Mucosa of stomach (tissue), 1 donor: ENCODE results near the gene CHADL.
"Not testable (repeated sequence)": the region's sequence is repeated elsewhere in the genome, so short reads cannot be mapped to it uniquely, and the experiment has no call there.

Experiments
- H3K27me3 ChIP-seq: one replicate; pipeline ENCODE4 v1.7.0; 2013; ENCODE audit warnings: mild to moderate bottlenecking, low read length; ENCODE audit not compliant: control insufficient read depth, insufficient read depth
- H3K36me3 ChIP-seq: one replicate; pipeline ENCODE4 v1.7.0; 2013; ENCODE audit warnings: low read length; ENCODE audit not compliant: control insufficient read depth, insufficient read depth
- H3K4me1 ChIP-seq: one replicate; pipeline ENCODE4 v1.7.0; 2013; ENCODE audit warnings: mild to moderate bottlenecking, low read length; ENCODE audit not compliant: control insufficient read depth, insufficient read depth
- H3K4me3 ChIP-seq: one replicate; pipeline ENCODE4 v1.7.0; 2013; ENCODE audit warnings: low read length
- H3K9ac ChIP-seq: one replicate; pipeline ENCODE4 v1.7.0; 2013; ENCODE audit warnings: mild to moderate bottlenecking, low read length, moderate library complexity
- H3K9me3 ChIP-seq: one replicate; pipeline ENCODE4 v1.7.0; 2013; ENCODE audit warnings: mild to moderate bottlenecking, low read length, moderate library complexity; ENCODE audit not compliant: control insufficient read depth
- donor health status: Pancreatic carcinoma.

CHADL gene

GRCh38 chr22:41197038-41197972 lies 43.4 kb downstream of the CHADL start:
- Histone ChIP-seq H3K4me1 (peaks cover 16% of the 10 kb centered on the region), H3K9ac (peak overlapping the region; percentile 68), H3K4me3 (peak overlapping the region; percentile 51), H3K9me3 (no peaks in the 10 kb centered on the region), H3K36me3 (no peaks in the 10 kb centered on the region), H3K27me3 (no peaks in the 10 kb centered on the region)

GRCh38 chr22:41193829-41194228 lies 46.9 kb downstream of the CHADL start:
- Histone ChIP-seq H3K27me3 (no peaks in the 10 kb centered on the region), H3K4me3 (no peak overlapping the region), H3K9ac (no peak overlapping the region), H3K9me3 (no peaks in the 10 kb centered on the region), H3K4me1 (peaks cover 11% of the 10 kb centered on the region), H3K36me3 (no peaks in the 10 kb centered on the region)

GRCh38 chr22:41191467-41191866 lies 49.3 kb downstream of the CHADL start:
- H3K4me3 ChIP-seq, result no peak overlapping the region
- H3K27me3 ChIP-seq, result no peaks in the 10 kb centered on the region
- no peak overlapping the region for H3K9ac ChIP-seq
- no peaks in the 10 kb centered on the region for H3K9me3 ChIP-seq
- H3K36me3 ChIP-seq, result no peaks in the 10 kb centered on the region
- peaks cover 4% of the 10 kb centered on the region for H3K4me1 ChIP-seq

GRCh38 chr22:41184679-41185078 lies 56.1 kb downstream of the CHADL start:
- no peaks in the 10 kb centered on the region for H3K36me3 ChIP-seq
- H3K27me3 ChIP-seq, result no peaks in the 10 kb centered on the region
- no peak overlapping the region for H3K9ac ChIP-seq
- H3K4me3 ChIP-seq, result no peak overlapping the region
- H3K9me3 ChIP-seq, result no peaks in the 10 kb centered on the region
- peaks cover 4% of the 10 kb centered on the region for H3K4me1 ChIP-seq

GRCh38 chr22:41181349-41182241 lies 59.1 kb downstream of the CHADL start:
- no peaks in the 10 kb centered on the region for H3K9me3 ChIP-seq
- H3K27me3 ChIP-seq, result no peaks in the 10 kb centered on the region
- H3K36me3 ChIP-seq, result peaks cover 12% of the 10 kb centered on the region
- peaks cover 4% of the 10 kb centered on the region for H3K4me1 ChIP-seq
- H3K9ac ChIP-seq, result no peak overlapping the region
- H3K4me3 ChIP-seq, result no peak overlapping the region

GRCh38 chr22:41180926-41181325 lies 59.8 kb downstream of the CHADL start:
- no peaks in the 10 kb centered on the region for H3K9me3 ChIP-seq
- H3K9ac ChIP-seq, result no peak overlapping the region
- no peak overlapping the region for H3K4me3 ChIP-seq
- H3K4me1 ChIP-seq, result peaks cover 4% of the 10 kb centered on the region
- peaks cover 12% of the 10 kb centered on the region for H3K36me3 ChIP-seq
- no peaks in the 10 kb centered on the region for H3K27me3 ChIP-seq

- H3K4me3 ChIP-seq, H3K9ac ChIP-seq, H3K9me3 ChIP-seq, H3K27me3 ChIP-seq, H3K4me1 ChIP-seq: not testable (repeated sequence)
- peaks cover 12% of the 10 kb centered on the region for H3K36me3 ChIP-seq
Measured at GRCh38 chr22:41180362-41180761, 60.4 kb downstream of the CHADL start.
